IPS DF 4.7 (cell line): ENCODE data around the gene UBL3.

Experiments
- DNase-seq: peaks from one replicate; pipeline ENCODE4 v3.0.0-alpha.2; 2013; ENCODE audit warnings: low spot score; ENCODE audit errors: extremely low read depth

UBL3 gene

GRCh38 chr13:29760544-29760943 is 89.9 kb downstream of the UBL3 start:
- DNase-seq: no peak

DNA sequence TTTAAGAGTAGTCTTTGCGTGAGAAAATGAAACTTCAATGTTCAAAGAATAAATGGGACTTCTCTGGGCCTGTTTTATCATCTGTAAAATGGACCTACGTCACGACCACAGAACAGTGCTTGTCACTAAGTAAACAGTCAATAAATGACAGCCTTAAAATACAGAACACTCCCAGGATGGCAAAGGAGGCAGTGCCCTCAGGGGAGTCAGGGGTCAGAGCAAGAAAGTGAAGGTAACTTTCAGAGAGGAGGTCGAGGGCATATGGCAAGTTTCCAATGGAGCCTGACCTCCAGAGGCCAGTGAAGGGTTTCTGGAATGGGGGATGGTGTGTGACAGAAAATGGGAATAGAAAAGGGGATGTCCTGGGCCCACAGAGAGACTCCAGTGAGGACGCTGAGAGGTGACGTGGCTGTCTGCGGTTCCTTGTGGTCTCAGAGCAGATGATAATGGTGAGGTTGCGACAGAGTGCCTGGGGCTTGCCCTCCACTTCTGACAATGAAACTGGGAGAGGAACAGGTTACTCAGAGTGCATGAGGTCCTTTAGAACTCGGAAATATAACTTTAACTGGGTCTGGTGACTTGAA is 91.8 kb downstream of the UBL3 start:
- no peak for DNase-seq

DNA sequence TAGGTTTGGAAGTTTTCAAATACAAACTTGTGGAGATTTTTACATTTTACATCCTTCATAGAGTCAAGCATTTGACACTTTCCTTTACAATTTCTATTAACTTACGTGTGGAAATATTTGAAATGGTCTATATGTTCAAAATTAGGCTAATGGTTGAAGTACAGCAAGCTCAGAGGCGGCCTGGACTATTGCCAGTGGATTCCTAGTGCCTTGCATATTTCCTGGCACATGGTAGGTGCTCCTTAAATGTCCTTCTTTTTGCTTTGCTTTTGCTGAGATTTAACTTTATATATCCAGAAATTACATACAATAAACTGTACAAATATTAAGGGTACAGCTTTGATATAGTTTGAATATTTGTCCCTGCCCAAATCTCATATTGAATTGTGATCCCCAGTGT is 93.9 kb downstream of the UBL3 start:
- DNase-seq: no peak

- DNase-seq: no peak
Observed at GRCh38 chr13:29754473-29754806, 96.0 kb downstream of the UBL3 start.

- no peak for DNase-seq
Observed at GRCh38 chr13:29753618-29754472, 96.6 kb downstream of the UBL3 start.

GRCh38 chr13:29752175-29752574 is 98.2 kb downstream of the UBL3 start:
- no peak for DNase-seq

- DNase-seq: no peak
Observed at GRCh38 chr13:29750183-29750530, 100.3 kb downstream of the UBL3 start.

- DNase-seq: no peak
Observed at GRCh38 chr13:29749401-29750182, 100.8 kb downstream of the UBL3 start.

DNA sequence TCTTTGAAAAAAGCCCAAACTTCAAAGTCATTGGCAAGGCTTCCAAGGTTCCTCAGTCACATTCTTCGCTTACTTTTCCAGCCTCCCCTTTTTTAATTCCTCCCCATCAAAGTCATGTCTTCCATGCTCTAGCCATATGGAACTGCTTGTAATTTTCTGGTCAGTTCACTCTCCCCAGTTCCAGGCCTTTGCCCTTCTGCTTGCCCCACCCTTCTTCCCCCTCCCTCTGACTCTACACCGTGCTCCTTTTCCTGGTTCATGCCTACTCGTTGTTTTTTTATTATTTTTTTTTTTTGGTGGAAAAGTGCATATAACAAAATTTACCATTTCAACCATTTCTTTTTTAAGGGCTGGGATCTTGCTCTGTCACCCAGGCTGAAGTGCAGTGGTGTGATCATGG is 102.3 kb downstream of the UBL3 start:
- no peak for DNase-seq

DNA sequence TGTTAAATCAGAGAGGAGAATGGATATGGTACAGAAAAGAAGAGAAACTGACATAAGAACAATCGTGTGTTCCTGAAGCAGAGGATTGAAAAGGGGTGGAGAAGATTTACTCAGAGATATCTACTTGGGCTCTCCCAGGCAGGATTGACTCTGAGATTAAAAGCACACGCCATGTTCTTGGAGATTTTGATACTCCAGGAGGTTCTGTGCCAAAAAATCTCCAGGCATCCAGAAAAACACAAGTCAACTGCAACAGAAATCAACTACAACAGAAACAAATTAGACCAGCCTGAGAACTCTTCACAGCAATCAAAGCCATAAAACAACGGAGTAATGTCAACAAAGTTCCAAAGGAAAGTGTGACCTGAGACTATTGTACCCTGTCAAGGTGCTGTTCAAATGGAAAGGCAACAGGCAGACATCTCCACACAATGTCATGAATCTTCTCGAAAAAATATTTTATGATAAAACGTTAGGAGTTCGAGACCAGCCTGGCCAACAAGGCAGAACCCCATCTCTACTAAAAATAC is 104.2 kb downstream of the UBL3 start:
- no peak for DNase-seq

DNA sequence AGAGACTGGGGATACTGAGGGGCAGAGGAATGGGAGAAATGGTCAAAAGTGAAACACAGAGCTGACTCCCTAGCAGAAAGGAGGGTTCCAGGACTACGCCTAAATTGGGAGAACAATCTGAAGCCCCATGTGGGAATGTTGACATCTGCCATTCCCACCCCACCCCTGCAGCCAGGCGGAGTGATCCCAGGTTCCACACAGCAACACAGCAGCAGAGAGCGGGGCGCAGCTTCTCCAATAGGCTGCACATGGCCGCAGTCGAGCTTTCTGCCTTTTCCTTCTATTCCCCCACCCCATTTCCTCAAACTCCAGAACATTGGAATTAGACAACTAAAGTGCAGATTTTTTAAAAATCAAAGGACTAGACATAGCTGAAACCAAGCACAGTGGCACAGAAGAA is 104.7 kb downstream of the UBL3 start:
- no peak for DNase-seq

- no peak for DNase-seq
Observed at GRCh38 chr13:29743201-29743786, 107.1 kb downstream of the UBL3 start.

- DNase-seq: no peak
Observed at GRCh38 chr13:29740961-29741360, 109.5 kb downstream of the UBL3 start.

- DNase-seq: no peak
Observed at GRCh38 chr13:29737061-29737460, 113.4 kb downstream of the UBL3 start.

DNA sequence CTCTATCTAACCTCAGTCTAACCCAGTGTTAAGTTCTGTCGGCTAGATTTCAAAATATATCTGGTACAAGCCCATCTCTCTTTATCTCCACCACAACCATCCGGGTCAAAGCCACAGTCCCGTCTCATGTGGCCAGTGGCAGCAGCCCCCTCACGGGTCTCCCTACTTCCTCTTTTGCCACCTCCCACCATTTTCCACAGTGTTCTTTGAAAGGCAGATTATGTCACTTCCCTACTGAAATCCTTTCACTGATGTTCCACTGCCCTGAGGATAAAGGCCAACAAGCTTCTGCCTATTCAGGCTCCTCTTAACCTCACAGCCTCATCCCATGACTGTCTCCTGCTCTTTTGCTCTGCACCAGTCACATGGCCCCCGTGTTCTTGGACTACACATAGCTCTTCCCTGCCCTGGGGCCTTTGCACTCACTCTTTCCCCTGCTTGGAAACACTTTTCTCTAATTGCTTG is 117.2 kb downstream of the UBL3 start:
- DNase-seq: no peak

DNA sequence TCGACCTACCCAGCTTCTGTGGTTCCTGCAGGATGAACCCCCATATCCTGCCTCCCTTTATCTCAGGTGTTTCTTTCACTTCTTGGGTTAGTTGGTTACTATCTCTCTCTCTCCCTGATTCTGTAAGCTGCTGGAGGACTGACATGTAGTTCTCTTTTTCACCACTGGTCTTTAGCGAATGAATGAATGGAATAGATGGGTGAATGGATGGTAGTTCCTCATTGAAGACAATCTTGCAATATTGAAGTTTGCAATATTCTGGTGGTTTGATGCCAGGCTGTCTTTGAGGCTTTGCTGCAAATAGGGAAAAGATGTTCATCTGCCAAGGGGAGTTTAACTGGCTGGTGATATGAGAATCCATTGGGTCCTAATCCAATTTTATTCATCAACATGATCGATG is 120.2 kb downstream of the UBL3 start:
- DNase-seq: no peak

GRCh38 chr13:29722415-29722814 is 128.0 kb downstream of the UBL3 start:
- DNase-seq: no peak

DNA sequence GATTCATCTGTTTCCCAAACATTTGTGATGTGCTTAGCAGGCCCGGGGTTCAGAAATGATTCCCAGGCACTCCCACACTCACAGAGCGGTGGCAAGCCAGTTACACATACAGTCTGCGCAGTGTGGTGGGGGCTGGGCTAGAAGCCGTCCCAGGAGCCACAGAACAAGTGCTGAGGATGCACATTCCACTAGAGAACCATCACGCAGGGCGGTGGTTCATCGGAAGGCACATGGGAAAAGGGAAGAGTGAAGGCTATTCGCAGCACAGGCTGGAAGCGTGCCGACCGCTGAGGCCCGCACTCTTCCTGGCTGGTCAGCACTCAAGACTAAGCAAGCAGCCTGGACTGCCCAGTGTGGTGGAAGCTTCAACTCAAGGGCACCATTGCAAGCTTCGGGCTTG is 128.7 kb downstream of the UBL3 start:
- DNase-seq: no peak

DNA sequence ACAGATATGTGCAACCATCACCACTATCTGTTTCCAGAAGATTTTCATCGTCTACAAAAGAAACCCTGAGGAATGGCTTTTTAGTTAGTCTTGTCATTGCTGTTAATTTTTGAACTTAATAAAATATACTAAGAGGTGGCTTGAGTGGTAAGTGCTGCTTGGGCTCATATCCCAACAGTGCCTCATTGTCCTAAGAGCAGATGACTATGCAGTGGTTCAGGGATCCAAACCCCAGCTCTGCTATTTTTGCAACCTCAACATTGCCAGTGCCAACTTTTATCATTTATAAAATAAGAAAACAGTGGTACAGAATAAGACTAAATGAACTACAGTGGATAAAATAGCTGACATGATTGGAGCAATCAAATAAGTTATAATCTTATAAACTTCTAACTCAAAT is 131.7 kb downstream of the UBL3 start:
- DNase-seq: no peak

GRCh38 chr13:29716493-29716892 is 133.9 kb downstream of the UBL3 start:
- DNase-seq: no peak
